Ammon's horn (tissue), 1 donor: Measurements from ENCODE around the gene ULK1.

Experiments
- DNase-seq: peaks from one replicate; pipeline ENCODE4 v3.0.0-alpha.2; 2016; ENCODE audit warnings: low spot score

Gene ULK1

GRCh38 chr12:131894313-131894860, at the start of gene ULK1:
TSS of gene ULK1 (plus strand) at chr12:131894622. CDS start at chr12:131895002, 380 bp downstream.
- DNase-seq: peak; percentile 94

- DNase-seq: no peak
Observed at GRCh38 chr12:131844656-131845055, 49.8 kb upstream of the ULK1 start.

- no peak for DNase-seq
Observed at GRCh38 chr12:131845121-131845520, 49.3 kb upstream of the ULK1 start.

- DNase-seq: no peak
Observed at GRCh38 chr12:131847456-131847855, 47.0 kb upstream of the ULK1 start.

GRCh38 chr12:131848753-131849152, 45.7 kb upstream of the ULK1 start:
- no peak for DNase-seq

GRCh38 chr12:131849700-131850553, 44.5 kb upstream of the ULK1 start:
- DNase-seq: no peak

- peak; percentile 67 for DNase-seq
Observed at GRCh38 chr12:131850856-131851559, 43.4 kb upstream of the ULK1 start.

- no peak for DNase-seq
Observed at GRCh38 chr12:131851741-131852550, 42.5 kb upstream of the ULK1 start.

GRCh38 chr12:131852551-131853299, 41.7 kb upstream of the ULK1 start:
- DNase-seq: no peak

- no peak for DNase-seq
Observed at GRCh38 chr12:131853832-131854797, 40.3 kb upstream of the ULK1 start.

- no peak for DNase-seq
Observed at GRCh38 chr12:131854861-131855476, 39.5 kb upstream of the ULK1 start.

- no peak for DNase-seq
Observed at GRCh38 chr12:131855521-131856142, 38.8 kb upstream of the ULK1 start.

- no peak for DNase-seq
Observed at GRCh38 chr12:131856366-131857097, 37.9 kb upstream of the ULK1 start.

- DNase-seq: no peak
Observed at GRCh38 chr12:131857908-131858850, 36.2 kb upstream of the ULK1 start.

GRCh38 chr12:131860472-131861260, 33.8 kb upstream of the ULK1 start:
- no peak for DNase-seq

- DNase-seq: no peak
Observed at GRCh38 chr12:131861261-131862083, 33.0 kb upstream of the ULK1 start.
